IMR-90 (cell line): ENCODE results near the gene MEGF10. TPM values are rescaled to one million over a fixed set of nuclear protein-coding genes. Genes with fewer than 3 reads are reported as not detected.

Source experiments
- ATAC-seq: fragments of 200-7000 bp; cut with Tn5 transposase; 2 replicates; pipeline ENCODE4 v1.9.1; 2020; ENCODE audit warnings: low read depth, mild to moderate bottlenecking, moderate library complexity
- BruUV-seq: library from RNA; stranded (reverse); fragments of 400-500 nt; replicated peaks from 2 replicates; lab custom pipeline; 2021; lab: Mats Ljungman, UMichigan
- CTCF ChIA-PET: fragments of 300-600 bp; formaldehyde crosslinking; extraction: SDS; loops from one replicate; lab custom pipeline; 2021; ENCODE audit warnings: antibody characterized with exemption; lab: Yijun Ruan, JAX
- POLR2A ChIA-PET: fragments of 300-600 bp; sonication (Branson Sonifier 250); formaldehyde crosslinking; loops from one replicate; lab custom pipeline; 2022; ENCODE audit warnings: antibody characterized with exemption; ENCODE audit not compliant: unreplicated experiment; lab: Charles Lee
- DNase-seq: peaks from one replicate; pipeline ENCODE4 v3.0.0; 2013
- H2AFZ ChIP-seq: replicated peaks from 2 replicates; pipeline ENCODE3; 2013; ENCODE audit warnings: low read length, mild to moderate bottlenecking; ENCODE audit not compliant: poor library complexity
- H2AK5ac ChIP-seq: 2 replicates; pipeline ENCODE4 v1.6.1; 2013; ENCODE audit warnings: low read depth, low read length, inconsistent platforms
- H2AK9ac ChIP-seq: replicated peaks from 2 replicates; pipeline ENCODE3; 2013; ENCODE audit warnings: mild to moderate bottlenecking, low read depth, low read length, moderate library complexity; ENCODE audit not compliant: poor library complexity
- H2BK120ac ChIP-seq: 2 replicates; pipeline ENCODE4 v1.6.1; 2013; ENCODE audit warnings: low read depth, low read length, inconsistent platforms
- H2BK15ac ChIP-seq: 3 replicates; pipeline ENCODE4 v1.6.1; 2013; ENCODE audit warnings: low read depth, low read length, inconsistent platforms
- H2BK20ac ChIP-seq: 2 replicates; pipeline ENCODE4 v1.6.1; 2013; ENCODE audit warnings: low read depth, mild to moderate bottlenecking, inconsistent platforms, low read length, moderate library complexity
- H2BK5ac ChIP-seq: 2 replicates; pipeline ENCODE4 v1.6.1; 2013; ENCODE audit warnings: mild to moderate bottlenecking, low read depth, low read length, inconsistent platforms; ENCODE audit not compliant: poor library complexity, severe bottlenecking
- H3K14ac ChIP-seq: replicated peaks from 2 replicates; pipeline ENCODE4 v1.6.1; 2013; ENCODE audit warnings: low read depth, low read length, inconsistent platforms
- H3K18ac ChIP-seq: 2 replicates; pipeline ENCODE4 v1.6.1; 2013; ENCODE audit warnings: low read depth, low read length, control low read depth
- H3K23ac ChIP-seq: 2 replicates; pipeline ENCODE4 v1.6.1; 2013; ENCODE audit warnings: low read depth, low read length, inconsistent platforms
- H3K27ac ChIP-seq: 2 replicates; pipeline ENCODE4 v1.5.1; 2013; ENCODE audit warnings: mild to moderate bottlenecking, control low read depth, low read length; ENCODE audit not compliant: insufficient read depth
- H3K27me3 ChIP-seq: 2 replicates; pipeline ENCODE4 v1.6.1; 2013; ENCODE audit warnings: low read length; ENCODE audit not compliant: control insufficient read depth, insufficient read depth
- H3K36me3 ChIP-seq: 2 replicates; pipeline ENCODE4 v1.6.1; 2013; ENCODE audit warnings: low read length, mixed read lengths; ENCODE audit not compliant: control insufficient read depth, insufficient read depth
- H3K4ac ChIP-seq: 2 replicates; pipeline ENCODE4 v1.6.1; 2013; ENCODE audit warnings: low read depth, low read length, inconsistent platforms
- H3K4me1 ChIP-seq: 2 replicates; pipeline ENCODE4 v1.6.1; 2013; ENCODE audit warnings: low read length, mixed read lengths; ENCODE audit not compliant: control insufficient read depth, insufficient read depth
- H3K4me2 ChIP-seq: 2 replicates; pipeline ENCODE4 v1.6.1; 2013; ENCODE audit warnings: low read depth, mild to moderate bottlenecking, control low read depth, low read length, moderate library complexity
- H3K4me3 ChIP-seq: 2 replicates; pipeline ENCODE4 v1.5.1; 2013; ENCODE audit warnings: low read depth, mild to moderate bottlenecking, control low read depth, low read length, moderate library complexity; ENCODE audit not compliant: insufficient read depth
- H3K56ac ChIP-seq: 2 replicates; pipeline ENCODE4 v1.6.1; 2013; ENCODE audit warnings: low read length, inconsistent platforms; ENCODE audit not compliant: insufficient read depth; ENCODE audit errors: extremely low read depth
- H3K79me1 ChIP-seq, 2 experiments: 2 replicates each; pipeline ENCODE4 v1.6.1; 2013; ENCODE audit warnings: low read length in 2 of 2, inconsistent platforms in 1 of 2, low read depth in 1 of 2
- H3K9ac ChIP-seq: 2 replicates; pipeline ENCODE4 v1.6.1; 2013; ENCODE audit warnings: low read depth, low read length, control low read depth
- H3K9me1 ChIP-seq: 2 replicates; pipeline ENCODE4 v1.6.1; 2013; ENCODE audit warnings: low read length, inconsistent platforms; ENCODE audit not compliant: insufficient read depth
- H3K9me3 ChIP-seq: 2 replicates; pipeline ENCODE4 v1.6.1; 2013; ENCODE audit warnings: low read length; ENCODE audit not compliant: control insufficient read depth, insufficient read depth
- H4K20me1 ChIP-seq: 2 replicates; pipeline ENCODE4 v1.6.1; 2013; ENCODE audit warnings: low read length, inconsistent platforms; ENCODE audit not compliant: insufficient read depth
- H4K5ac ChIP-seq: 2 replicates; pipeline ENCODE4 v1.6.1; 2013; ENCODE audit warnings: mild to moderate bottlenecking, low read depth, low read length, control low read depth
- H4K8ac ChIP-seq, 2 experiments: 2 replicates each; pipeline ENCODE4 v1.6.1; 2013; ENCODE audit warnings: low read depth in 2 of 2, low read length in 2 of 2, control low read depth in 1 of 2, inconsistent platforms in 1 of 2
- H4K91ac ChIP-seq: 2 replicates; pipeline ENCODE4 v1.6.1; 2013; ENCODE audit warnings: low read depth, low read length, inconsistent platforms; ENCODE audit not compliant: insufficient read depth
- CEBPB ChIP-seq: IDR thresholded peaks from 2 replicates; pipeline ENCODE4 v1.6.1; 2012; ENCODE audit warnings: low read depth, low read length, improper control_type of control experiment
- MAFK ChIP-seq: IDR thresholded peaks from 2 replicates; pipeline ENCODE4 v1.6.1; 2012; ENCODE audit warnings: low read depth, low read length, improper control_type of control experiment
- MAZ ChIP-seq: IDR thresholded peaks from 2 replicates; pipeline ENCODE4 v1.6.1; 2012; ENCODE audit warnings: low read depth, mild to moderate bottlenecking, low read length, improper control_type of control experiment, moderate library complexity, borderline replicate concordance
- MXI1 ChIP-seq: IDR thresholded peaks from 2 replicates; pipeline ENCODE4 v1.6.1; 2012; ENCODE audit warnings: low read depth, mild to moderate bottlenecking, low read length, moderate library complexity, borderline replicate concordance
- POLR2A ChIP-seq: IDR thresholded peaks from 2 replicates; pipeline ENCODE4 v1.6.1; 2012; ENCODE audit warnings: mild to moderate bottlenecking, low read depth, low read length
- RAD21 ChIP-seq: IDR thresholded peaks from 2 replicates; pipeline ENCODE4 v1.6.1; 2012; ENCODE audit warnings: low read length, improper control_type of control experiment
- RFX5 ChIP-seq: IDR thresholded peaks from 2 replicates; pipeline ENCODE4 v1.8.0; 2012; ENCODE audit warnings: low read depth, mild to moderate bottlenecking, low read length, moderate library complexity
- SMC3 ChIP-seq: fragments of 150-350 bp; IDR thresholded peaks from 2 replicates; pipeline ENCODE4 v1.6.1; 2016; ENCODE audit warnings: low read depth, mild to moderate bottlenecking, antibody characterized with exemption, low read length, moderate library complexity
- WGBS, 2 experiments: methylation state at CpG; one replicate each; pipeline versions ENCODE4 v1.1.5 to v1.1.7; 2013; ENCODE audit warnings: missing lambda C conversion rate in 2 of 2; ENCODE audit not compliant: insufficient read length in 1 of 2; ENCODE audit errors: extremely low coverage in 2 of 2; 5-methylcytosine and 5-hydroxymethylcytosine counted together
- dilution Hi-C: fragments of 300-500 bp; cut with HindIII; formaldehyde crosslinking; loops from one replicate; pipeline ENCODE4 v1.14.3; 2018; ENCODE audit warnings: low sequenced_read_pairs; ENCODE audit not compliant: unreplicated experiment
- in situ Hi-C: fragments of 300-500 bp; cut with MboI; formaldehyde crosslinking; loops from 3 replicates; pipeline ENCODE4 v1.14.3; 2019; ENCODE audit warnings: low sequenced_read_pairs, inconsistent platforms, mixed read lengths
- intact Hi-C: fragments of 100-400 bp; cut with micrococcal nuclease; formaldehyde crosslinking; loops from 2 replicates; pipeline ENCODE4 v1.10.0; 2022
- polyA plus RNA-seq, 3 experiments: library from polyadenylated mRNA; depleted of rRNA; stranded (reverse); fragments of >200 nt; gene quantifications; 2 replicates each; pipeline ENCODE4 v1.2.3, GENCODE V29; 2012; ENCODE audit warnings: low replicate concordance in 1 of 3
- total RNA-seq: library from RNA; depleted of rRNA; stranded (reverse); fragments of >200 nt; gene quantifications from 2 replicates; pipeline ENCODE4 v1.2.3, GENCODE V29; 2012
- TF ChIP-seq, protein P1 (sequence below): conservative IDR thresholded peaks from 2 replicates; pipeline ENCODE4 v1.5.1; 2012; ENCODE audit warnings: mild to moderate bottlenecking, low read depth, low read length, improper control_type of control experiment
- TF ChIP-seq, protein P2 (sequence below): fragments of 150-350 bp; IDR thresholded peaks from 2 replicates; pipeline ENCODE4 v1.6.1; 2017; ENCODE audit warnings: mild to moderate bottlenecking, antibody characterized with exemption, low read length, low read depth

MEGF10 gene
- total and polyA plus RNA-seq, 2 of the 4 experiments (the other 2 are of a cell fraction): not detected

DNA sequence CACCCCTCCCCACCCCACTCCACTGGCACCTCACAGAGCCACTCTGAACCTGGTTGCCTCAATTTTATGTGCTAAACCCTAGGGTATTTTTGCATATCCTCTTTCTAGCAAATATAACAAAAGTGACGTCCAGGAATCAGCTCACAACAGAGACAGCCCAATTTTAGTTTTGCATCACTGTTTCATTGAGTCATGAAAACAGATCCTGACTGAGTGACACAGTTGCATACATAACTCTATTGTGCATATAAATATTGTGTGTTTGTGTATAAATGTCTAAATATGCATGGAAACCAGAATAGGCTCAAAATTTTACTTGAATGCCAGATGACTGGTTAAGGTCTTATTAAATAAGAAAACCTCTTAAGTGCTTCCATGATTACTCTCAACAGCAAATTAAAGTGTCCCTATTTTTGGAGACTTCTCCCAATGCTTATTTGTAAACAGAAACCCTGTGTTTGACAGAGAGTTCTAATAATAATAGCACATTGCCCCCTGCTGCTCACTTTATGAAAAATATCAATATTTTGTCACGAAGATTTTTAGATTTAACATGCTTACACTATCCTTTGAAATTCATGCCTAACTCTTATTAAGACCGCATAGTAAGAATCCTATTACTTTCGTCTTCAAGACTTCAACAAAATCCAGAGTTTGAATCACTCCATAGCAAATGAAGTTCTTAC lies 151.3 kb downstream of the MEGF10 start:
- dilution Hi-C loops (no loop called here), intact Hi-C loops (loop anchor here (1.0 kb wide), 1 partner anchor 152 kb away; the partner anchor contains the start of gene MEGF10), in situ Hi-C loops (no loop called here)
- Histone ChIP-seq H2AK9ac (no peak overlapping the region), H4K8ac (no peak overlapping the region), H2AFZ (no peak overlapping the region), H3K36me3 (no peaks in the 10 kb centered on the region), H3K14ac (no peak overlapping the region), H3K9me1 (no peaks in the 10 kb centered on the region), H3K56ac (no peak overlapping the region), H3K79me1 (no peaks in the 10 kb centered on the region), H3K9ac (no peak overlapping the region), H3K27me3 (peaks cover 7% of the 10 kb centered on the region), H3K23ac (no peak overlapping the region), H4K91ac (no peak overlapping the region), H2BK15ac (no peak overlapping the region), H3K27ac (no peak overlapping the region), H3K4me2 (no peak overlapping the region), H3K18ac (no peak overlapping the region), H4K20me1 (no peaks in the 10 kb centered on the region), H3K9me3 (no peaks in the 10 kb centered on the region), H3K4ac (no peak overlapping the region), H2BK20ac (no peak overlapping the region), H3K4me3 (no peak overlapping the region), H3K4me1 (no peaks in the 10 kb centered on the region), H2BK120ac (no peak overlapping the region), H2BK5ac (no peak overlapping the region), H2AK5ac (no peak overlapping the region), H4K5ac (no peak overlapping the region)
- BruUV-seq: no TSS peak
- ATAC-seq (no peak), DNase-seq (peak; percentile 2)
- WGBS, 2 experiments: no CpG with 5 or more reads among the region's 4 CpGs
- CTCF ChIA-PET: no interaction called here
- POLR2A ChIA-PET: no interaction called here
- TF ChIP-seq, protein P1, sequence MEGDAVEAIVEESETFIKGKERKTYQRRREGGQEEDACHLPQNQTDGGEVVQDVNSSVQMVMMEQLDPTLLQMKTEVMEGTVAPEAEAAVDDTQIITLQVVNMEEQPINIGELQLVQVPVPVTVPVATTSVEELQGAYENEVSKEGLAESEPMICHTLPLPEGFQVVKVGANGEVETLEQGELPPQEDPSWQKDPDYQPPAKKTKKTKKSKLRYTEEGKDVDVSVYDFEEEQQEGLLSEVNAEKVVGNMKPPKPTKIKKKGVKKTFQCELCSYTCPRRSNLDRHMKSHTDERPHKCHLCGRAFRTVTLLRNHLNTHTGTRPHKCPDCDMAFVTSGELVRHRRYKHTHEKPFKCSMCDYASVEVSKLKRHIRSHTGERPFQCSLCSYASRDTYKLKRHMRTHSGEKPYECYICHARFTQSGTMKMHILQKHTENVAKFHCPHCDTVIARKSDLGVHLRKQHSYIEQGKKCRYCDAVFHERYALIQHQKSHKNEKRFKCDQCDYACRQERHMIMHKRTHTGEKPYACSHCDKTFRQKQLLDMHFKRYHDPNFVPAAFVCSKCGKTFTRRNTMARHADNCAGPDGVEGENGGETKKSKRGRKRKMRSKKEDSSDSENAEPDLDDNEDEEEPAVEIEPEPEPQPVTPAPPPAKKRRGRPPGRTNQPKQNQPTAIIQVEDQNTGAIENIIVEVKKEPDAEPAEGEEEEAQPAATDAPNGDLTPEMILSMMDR: peak; percentile 42
- TF ChIP-seq MAFK (no peak), POLR2A (no peak), CEBPB (no peak), RAD21 (peak; percentile 36; the same call in 1 of the 2 replicates), SMC3 (peak; percentile 41; the same call in 1 of the 2 replicates), RFX5 (no peak), MXI1 (no peak), MAZ (no peak)
- TF ChIP-seq, protein P2, sequence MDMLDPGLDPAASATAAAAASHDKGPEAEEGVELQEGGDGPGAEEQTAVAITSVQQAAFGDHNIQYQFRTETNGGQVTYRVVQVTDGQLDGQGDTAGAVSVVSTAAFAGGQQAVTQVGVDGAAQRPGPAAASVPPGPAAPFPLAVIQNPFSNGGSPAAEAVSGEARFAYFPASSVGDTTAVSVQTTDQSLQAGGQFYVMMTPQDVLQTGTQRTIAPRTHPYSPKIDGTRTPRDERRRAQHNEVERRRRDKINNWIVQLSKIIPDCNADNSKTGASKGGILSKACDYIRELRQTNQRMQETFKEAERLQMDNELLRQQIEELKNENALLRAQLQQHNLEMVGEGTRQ: no peak
